ENCODE data around the gene ONECUT1.

GRCh38 chr15:52718551-52718950 lies 71.6 kb downstream of the ONECUT1 start:
- TF ChIP-seq MTA3 (IDR thresholded peaks at IDR 0.05; ENCODE audit: borderline replicate concordance, low read length) = no peak
- no peak for TF ChIP-seq HDAC2 (IDR thresholded peaks at IDR 0.05)
- no peak for TF ChIP-seq TCF12 (IDR thresholded peaks at IDR 0.05; ENCODE audit: low read depth, low read length)
- TF ChIP-seq EED (IDR thresholded peaks at IDR 0.05; ENCODE audit: low read depth) = no peak
- no peak for TF ChIP-seq TCF7 (IDR thresholded peaks at IDR 0.05; ENCODE audit: borderline replicate concordance)
- TF ChIP-seq, protein P1, sequence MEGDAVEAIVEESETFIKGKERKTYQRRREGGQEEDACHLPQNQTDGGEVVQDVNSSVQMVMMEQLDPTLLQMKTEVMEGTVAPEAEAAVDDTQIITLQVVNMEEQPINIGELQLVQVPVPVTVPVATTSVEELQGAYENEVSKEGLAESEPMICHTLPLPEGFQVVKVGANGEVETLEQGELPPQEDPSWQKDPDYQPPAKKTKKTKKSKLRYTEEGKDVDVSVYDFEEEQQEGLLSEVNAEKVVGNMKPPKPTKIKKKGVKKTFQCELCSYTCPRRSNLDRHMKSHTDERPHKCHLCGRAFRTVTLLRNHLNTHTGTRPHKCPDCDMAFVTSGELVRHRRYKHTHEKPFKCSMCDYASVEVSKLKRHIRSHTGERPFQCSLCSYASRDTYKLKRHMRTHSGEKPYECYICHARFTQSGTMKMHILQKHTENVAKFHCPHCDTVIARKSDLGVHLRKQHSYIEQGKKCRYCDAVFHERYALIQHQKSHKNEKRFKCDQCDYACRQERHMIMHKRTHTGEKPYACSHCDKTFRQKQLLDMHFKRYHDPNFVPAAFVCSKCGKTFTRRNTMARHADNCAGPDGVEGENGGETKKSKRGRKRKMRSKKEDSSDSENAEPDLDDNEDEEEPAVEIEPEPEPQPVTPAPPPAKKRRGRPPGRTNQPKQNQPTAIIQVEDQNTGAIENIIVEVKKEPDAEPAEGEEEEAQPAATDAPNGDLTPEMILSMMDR (IDR thresholded peaks at IDR 0.05 in 2 of 3, conservative IDR thresholded peaks at IDR 0.05 in 1 of 3; ENCODE audit: control insufficient read depth in 2 of 3, extremely low read depth in 1 of 3, insufficient read depth in 1 of 3, low read depth in 3 of 3, low read length in 3 of 3) = no peak
